Non-pigmented ciliary epithelial cell (primary cell): ENCODE results near the gene RAPH1.

Source experiments
- DNase-seq: peaks from one replicate; pipeline ENCODE4 v3.0.0-alpha.2; 2010; ENCODE audit warnings: low read depth

RAPH1 gene

DNA sequence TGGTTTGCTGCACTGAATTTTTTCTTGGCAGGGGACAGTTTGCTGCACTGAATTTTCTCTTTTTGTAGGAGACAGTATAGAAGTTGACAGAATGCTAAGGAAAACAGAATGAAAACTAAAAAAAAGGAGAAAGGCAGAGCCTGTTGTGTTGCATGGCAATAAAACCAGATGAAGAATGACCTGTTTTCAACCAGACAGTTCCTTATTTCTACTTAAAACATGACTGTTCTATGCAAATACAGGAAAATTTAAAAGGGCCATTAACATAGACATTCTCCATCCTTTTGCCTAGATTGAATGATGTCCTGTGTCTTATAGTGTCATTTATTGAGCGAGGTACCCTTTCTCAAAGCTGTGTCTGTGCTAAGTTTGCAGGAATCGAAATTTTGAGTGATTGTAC lies 173.6 kb downstream of the RAPH1 start:
- DNase-seq = no peak

DNA sequence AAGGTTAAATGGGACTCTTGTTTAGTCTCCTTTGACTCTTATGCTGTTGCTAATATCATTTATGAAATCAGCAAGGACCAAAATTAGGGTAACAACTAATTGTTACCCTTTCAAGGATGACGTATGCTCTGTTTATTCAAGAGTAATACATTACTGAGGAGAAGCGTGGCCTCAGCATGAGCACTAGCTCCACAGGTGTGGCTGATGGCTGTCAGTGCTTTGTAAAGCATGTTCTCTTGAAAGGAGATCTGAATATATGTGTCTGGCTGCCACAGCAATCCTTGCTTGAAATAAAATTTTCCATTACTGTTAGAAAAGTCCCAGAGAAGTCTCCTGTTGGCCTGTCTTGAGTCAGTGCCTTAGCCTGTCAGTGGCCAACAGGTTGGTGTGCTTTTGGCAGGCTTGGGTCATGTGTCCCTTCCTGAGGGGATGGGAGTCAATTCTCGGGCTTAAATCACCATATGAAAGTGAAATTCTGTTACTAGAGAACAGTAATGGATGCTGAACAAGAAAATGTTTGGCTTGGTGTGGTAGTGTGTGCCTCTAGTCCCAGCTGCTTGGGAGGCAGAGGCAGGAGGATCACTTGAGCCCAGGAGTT lies 174.2 kb downstream of the RAPH1 start:
- no peak for DNase-seq

DNA sequence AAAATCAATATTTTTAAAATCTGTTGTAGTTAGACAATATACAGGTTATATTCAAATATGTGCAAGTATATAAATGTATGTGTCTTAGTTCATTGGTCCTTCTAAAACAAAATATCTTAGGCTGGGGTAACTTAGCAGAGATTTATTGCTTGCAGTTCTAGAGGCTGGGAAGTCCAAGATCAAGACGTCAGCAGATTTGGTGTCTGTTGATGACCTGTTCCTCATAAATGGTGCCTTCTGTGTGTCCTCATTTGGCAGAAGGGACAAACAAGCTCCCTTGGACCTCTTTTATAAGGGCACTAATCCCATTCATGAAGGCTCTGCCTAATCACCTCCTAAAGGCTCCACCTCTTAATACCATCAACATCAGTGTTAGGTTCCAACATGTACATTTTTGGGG lies 175.7 kb downstream of the RAPH1 start:
- no peak for DNase-seq

DNA sequence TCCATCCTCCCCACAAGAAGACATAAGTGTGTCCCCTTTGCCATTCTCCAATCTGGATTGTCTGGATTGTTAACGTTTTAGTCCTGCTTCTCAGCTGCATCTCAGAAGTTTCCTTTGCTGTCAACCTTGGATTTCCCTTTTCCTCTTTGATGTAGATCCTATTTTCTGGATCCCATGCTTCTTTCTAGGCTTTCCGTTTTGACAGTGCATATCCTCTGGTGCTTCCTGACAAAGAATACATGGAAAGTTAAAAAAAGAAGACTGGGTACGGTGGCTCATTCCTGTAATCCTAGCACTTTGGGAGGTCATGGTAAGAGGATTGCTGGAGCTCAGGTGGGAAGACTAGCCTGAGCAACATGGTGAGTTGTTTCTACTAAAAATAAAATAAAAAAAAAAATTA lies 180.1 kb downstream of the RAPH1 start:
- no peak for DNase-seq

DNA sequence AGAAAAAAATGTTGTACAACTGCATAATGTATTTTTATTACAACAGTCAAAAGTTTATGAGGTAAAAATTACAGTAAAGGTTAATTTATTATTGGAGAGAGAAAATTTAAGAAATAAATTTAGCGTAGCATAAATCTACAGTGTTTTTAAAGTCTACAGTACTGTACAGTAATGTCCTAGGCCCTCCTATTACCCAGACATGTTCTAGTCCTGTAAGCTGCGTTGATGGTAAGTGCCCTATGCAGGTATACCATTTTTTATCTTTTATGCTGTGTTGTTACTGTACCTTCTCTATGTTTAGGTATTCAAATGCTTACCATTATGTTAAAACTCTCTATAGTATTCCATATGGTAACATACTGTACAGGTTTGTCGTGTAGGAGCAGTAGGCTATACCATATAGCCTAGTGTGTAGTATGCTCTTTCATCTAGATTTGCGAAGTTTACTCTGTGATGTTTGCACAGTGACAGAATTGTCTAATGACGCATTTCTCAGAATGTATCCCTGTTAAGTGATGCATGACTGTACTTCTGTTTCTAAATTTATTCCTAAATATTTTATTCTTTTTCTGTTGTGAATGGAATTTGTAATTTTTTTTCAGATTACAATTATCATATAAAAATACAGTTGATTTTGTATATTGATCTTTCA lies 182.4 kb downstream of the RAPH1 start:
- no peak for DNase-seq

DNA sequence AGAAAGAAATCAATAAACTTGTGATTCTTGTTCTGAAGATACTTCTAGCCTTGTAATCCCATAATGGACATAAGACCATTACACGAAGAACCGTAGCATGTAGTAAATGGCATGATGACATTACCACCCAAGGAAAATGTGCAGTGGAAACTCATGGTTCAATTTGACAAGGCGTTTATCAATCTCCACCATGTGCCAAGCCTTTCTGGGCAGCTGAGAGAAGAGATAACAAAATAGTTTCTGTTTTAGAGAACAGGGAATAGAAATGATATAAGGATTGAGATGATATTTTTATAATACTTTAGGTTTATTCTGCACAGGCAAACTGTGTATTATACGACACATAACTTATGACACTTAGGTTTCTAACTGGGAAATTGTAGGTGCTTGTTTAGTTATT lies 187.7 kb downstream of the RAPH1 start:
- DNase-seq = no peak

DNA sequence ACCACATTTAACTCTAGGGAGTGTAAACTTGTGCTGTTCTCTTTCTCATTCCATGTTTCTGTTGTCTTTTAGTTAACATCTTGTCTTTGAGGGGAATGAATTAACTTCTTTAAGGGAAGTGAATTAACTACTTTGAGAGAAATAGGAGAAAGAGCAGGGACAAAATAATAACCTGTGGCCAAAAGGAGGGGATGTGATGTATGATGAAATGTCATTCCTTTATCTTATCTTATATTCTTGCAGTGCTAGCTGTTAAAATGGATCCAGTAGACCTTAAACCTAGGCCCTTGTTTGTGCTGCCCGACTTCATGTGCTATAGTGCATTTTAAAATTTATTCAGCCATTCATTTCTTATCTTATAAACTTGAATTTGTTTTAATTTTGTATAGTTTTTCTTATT lies 188.5 kb downstream of the RAPH1 start:
- DNase-seq = no peak

DNA sequence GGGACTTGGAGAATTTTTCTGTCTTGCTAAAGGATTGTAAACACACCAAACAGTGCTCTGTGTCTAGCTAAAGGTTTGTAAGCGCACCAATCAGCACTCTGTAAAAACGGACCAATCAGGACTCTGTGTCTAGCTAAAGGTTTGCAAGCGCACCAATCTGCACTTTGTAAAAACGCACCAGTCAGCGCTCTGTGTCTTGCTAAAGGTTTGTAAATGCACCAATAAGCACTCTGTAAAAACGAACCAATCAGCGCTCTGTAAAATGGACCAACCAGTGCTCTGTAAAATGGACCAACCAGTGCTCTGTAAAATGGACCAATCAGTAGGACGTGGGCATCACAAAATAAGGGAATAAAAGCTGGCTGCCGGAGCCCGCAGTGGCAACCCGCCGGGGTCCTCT lies 190.4 kb downstream of the RAPH1 start:
- no peak for DNase-seq
